NCI-H1436 (cell line): Measurements from ENCODE around the gene TEK.
A peak's percentile ranks its signal among the peaks of the same experiment; 100 is the strongest.

Experiments used
- DNase-seq: peaks from one replicate; lab custom pipeline; 2025; lab: John Stamatoyannopoulos, UW

Gene TEK

DNA sequence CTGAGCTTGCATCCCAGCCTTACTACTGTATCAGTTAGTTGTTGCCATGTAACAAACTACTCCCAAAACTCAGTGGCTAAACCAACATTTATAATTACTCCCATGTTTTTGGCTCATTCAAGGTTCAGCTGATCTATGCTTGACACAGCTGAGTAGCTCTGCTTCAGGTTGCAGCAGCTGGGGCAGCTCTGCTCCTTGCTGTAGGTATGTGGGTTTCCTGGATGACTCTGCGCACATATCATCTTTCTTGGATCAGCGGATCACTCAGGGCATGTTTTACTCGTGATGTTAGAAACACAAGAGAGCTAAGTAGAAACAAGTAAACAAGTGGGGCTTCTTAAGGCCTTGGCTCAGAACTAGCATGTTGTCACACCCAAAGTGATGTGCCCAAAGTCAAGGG lies 15.1 kb downstream of the TEK start:
- no peak for DNase-seq

DNA sequence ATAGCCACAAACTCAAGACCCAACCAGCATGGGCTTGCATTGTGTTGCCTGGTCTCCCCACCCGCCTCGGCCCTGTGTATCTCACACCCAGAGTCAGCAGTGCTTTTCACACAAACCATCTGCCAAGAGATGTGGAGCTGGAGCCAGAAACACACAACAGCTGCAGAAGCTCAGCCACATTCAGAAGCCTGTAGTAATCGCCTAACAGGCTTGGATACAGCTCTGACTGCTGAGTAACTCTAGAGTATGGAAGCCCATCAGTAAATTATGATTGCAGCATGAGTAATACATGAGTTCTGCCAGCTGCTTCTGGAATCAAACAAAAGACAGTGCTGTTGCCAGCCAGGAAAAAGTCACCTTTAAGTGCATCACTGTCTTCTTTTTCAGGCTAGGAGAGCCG lies 16.0 kb downstream of the TEK start:
- DNase-seq = peak; percentile 15

DNA sequence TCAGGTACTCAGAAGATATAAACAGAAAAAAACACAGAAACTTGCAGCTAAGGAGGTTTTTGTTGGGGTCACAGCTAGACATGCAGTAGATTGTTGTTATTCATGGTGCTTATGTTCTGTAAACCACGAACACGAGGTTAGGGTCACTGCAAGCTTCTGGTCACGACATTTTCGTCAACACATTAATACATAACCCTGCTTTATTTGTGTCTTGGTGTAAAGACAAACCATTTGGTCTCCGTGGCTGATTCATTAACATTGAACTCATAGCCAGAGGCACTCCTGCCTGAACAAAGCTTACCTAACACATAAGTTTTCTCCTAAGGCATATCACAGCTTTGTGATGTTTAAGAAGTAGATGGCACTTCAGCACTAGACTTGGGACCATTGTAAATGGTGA lies 16.9 kb downstream of the TEK start:
- no peak for DNase-seq

DNA sequence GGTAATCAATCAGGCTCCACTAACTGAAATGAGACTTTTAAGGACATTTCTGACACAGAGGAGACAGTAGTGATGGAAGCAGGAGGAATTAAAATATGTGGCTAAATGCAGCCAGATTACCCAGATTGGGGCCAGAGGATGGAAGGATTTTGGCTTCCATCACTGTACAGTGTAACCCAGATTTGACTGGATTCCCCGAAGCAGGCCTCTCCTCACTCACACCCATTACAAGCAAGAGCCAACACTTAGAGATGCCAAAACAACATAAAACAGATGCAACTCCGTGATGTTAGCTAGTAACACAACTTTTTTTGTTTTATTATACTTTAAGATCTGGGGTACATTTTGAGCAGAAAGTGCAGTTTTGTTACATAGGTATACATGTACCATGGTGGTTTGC lies 17.6 kb downstream of the TEK start:
- no peak for DNase-seq

DNA sequence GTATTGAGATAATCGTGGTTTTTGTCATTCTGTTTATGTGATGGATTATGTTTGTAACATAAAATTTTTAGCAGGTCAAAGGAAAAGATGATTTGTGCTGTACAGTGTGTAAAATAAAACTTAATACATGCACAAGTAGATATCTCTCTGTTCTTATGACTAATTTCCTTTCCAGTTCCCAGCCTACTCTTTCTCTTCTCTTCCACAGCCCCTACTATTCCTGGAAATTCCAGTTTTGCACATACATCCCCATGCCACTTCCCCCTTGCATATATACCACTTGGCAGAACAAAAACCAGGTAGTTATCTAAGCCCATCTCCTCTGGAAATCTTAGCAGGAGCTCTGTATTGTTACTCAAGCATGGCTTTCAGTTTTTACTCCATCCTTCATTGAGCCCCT lies 20.2 kb downstream of the TEK start:
- DNase-seq = no peak

DNA sequence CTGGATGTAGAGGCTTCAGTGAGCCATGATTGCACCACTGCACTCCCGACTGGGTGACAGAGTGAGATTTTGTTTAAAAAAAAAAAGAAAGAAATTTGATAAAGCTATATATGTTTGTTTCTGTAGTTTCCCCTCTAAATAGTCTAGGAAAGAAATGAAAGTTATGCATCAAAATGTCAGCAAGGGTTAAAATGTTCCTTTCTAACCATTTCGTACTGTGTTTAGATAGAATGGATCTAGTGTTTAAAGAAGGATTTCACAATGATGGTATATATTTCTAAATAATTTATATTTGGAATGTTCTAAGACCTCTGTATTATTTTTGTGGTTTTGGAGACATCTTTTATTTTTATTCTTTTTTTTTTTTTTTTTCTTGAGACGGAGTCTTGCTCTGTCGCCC lies 22.7 kb downstream of the TEK start:
- DNase-seq = no peak

DNA sequence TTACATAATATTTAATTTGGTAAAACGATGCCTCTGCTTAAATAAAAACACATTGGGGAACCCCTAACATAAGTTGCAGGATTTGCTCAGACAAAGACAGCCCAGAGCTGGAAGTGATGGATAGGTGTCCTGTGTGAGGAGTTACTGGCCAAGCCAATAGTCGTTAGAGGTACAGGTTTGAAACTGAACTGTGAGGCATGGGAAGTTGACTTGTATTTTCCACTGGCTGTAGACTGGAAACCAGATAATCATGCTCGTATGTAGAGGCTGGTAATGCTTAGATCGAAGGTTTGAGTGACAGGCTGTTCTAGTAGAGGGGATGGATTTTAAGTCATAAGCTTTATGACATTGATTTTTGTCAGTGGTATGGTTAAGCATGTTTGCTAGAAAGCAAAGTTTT lies 24.8 kb downstream of the TEK start:
- DNase-seq = no peak

DNA sequence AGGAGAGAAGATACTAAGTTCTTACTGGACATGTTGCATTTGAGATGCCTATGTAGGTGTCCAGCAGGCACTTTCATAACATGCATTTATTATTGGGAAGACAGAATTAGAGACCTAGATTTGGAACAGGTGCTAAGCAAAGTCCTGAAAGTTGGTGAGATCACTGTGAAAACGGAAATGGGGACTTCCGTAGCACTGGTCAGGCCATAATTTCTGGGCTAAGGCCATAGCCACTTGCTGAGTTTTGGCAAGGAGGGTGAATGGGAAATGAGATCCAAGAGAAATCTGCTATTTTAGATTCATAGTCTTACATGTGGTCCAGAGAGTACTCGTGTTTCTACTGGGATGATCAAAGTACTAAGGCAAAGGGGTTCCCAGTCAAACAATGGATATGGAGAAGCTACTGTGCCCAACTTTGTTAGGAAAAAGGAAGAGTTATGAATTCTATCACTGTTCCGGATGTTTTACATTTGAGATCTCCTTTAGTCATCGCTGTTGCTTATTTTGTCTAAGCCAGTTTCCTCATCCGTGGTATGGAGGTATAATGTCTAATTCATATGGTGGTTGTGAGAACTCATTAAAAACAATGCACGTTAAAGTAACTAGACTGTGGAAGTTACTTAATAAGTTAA lies 33.4 kb downstream of the TEK start:
- no peak for DNase-seq

DNA sequence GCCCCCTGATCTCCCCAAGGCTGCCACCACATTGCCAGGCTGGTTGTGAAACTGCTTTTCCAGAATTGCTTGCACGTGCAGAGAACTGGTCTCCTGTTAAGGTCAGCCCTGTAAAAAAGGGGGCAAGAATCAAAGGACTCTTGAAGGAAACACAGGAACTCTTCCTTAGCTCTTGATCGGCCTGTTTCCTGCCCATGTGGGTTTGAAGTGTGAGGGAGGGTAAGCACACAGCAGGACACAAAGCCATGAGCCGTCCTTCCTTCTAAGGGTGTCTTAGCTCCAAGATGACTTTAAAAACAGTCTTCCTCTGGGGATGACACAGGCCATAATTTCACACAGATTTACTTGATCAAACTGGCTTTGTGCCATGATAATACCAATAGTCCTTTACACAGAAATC lies 36.1 kb downstream of the TEK start:
- DNase-seq = no peak

DNA sequence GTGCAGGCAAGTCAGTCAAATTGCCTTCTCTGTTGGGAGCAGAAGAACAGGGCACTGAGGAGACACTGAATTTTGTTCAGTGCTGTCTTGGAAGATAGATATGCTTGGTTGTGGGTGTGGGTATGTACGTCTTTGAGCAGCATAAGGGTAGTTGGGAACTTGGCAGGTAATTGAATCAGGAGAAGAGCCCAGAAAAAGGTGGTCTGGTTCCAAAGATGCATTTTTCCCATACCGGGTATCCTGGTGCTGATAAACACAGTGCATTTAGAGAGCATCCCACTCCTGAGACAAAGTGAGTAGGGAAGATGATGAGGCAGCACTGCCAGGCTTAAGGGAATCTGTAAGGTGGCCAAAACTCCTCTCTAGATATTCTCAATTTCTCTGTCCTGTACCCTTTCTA lies 40.6 kb downstream of the TEK start:
- no peak for DNase-seq

DNA sequence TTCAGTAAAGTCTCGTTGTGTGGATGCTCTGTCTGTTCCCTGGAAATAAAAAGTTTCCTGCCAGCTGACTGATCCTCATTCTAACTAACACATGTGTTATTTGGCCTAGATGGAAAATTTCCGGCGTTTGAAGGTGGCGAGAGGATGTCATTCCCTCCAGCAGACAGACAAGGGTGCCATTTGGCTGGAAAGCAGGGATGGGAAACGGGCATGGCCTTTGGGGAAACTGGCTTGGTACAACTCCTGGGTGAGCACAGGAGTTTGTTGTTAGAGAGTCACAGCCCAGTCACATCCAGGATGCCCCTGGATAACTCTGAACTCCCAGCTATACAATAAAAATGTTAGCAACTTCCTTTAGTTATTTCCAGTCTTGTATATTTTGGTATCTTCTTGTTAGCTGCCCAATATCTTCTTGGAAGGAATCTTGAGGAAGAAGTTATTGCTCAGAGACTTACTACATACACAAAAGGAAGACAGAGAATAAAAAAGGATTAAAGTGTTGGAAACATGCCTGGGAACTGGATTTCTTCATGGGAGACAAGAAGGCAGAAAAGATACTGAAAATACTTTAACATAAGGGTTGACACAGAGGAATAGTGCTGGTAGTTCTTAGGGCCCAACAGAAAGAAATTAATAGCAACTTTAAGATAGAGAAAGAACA lies 41.9 kb downstream of the TEK start:
- DNase-seq = no peak

DNA sequence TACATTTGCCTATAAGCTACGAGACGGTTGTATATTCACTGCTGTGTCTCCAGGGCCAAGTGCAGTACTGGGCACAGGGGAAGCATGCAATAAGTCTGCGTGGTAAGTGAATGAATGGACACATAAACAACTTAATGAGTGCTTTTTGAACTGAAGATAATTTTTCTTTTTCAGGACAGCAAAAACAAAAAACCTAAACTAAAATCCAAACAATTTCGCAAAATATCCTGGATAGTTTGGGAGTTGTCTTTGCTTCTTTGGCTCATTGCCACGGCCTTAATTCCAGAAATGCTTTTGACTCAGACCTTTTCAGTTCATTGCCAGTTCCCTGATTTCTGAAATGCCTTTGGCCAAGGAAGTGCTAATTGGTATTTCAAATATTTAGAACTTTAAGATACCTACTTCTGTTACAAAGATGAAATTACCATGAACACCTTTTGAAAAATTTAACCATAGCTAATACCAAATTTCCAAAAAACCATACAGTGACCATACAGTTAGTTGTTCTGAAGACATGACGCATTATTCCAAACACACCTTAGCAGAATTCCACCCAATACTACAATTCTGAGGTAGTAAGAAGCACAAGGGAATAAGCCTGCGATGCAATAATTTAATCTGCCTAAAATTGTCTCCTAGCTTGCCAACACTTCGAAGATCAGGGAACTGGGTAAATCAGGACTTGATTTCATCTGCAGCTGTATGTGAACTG lies 42.8 kb downstream of the TEK start:
- DNase-seq = no peak

DNA sequence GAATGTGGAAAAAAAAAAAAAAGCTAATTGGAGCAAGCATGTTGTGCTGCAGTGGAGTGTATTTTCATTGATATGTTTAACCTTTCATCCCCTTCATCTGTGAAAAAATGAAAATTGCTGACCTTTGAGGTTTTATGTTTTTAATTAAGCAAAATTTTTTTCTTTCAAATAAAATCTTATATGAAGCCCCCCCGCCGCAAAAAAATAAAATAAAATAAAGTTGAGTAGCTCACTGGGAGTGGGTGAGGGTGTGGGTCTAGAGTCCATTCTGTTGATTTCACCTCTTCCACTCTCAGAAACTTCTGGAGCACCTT lies 43.3 kb downstream of the TEK start:
- DNase-seq = no peak

DNA sequence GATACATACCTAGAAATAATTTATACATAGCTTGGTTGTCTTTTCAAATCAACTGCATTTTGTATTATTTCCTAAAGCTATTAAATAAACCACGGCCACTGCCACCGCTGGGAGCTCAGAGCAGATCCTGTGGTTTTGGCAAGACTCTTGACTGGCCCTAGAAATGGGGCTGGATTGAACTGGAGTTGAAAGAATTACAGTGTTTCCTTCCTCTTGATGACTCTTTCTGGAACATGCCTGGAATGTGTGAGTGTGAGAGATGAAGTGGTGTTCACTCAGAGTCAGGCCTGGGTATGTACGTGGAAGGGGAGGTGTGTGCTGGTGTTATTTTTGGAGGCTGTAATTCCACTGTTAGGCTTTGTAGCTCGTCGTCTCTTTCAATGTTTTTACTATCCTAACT lies 45.9 kb downstream of the TEK start:
- DNase-seq = no peak

DNA sequence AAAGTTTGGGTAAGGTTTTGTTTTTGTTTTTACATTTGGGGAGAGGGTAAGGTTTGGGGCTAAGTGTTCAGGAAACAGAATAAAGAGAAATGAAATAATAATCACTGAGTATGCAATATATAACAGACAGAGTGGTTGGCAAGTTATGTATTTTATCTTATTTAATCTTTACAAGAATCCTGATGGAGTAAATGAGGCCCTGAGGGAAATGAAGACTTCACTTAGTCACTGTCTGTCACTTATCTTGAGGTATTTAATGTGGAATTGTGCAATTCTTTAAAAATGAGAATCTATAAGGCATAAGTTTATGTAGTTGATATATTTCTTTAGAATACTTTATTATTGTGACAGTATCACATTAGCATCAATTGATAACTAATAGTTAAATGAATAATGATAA lies 48.1 kb downstream of the TEK start:
- DNase-seq = no peak

DNA sequence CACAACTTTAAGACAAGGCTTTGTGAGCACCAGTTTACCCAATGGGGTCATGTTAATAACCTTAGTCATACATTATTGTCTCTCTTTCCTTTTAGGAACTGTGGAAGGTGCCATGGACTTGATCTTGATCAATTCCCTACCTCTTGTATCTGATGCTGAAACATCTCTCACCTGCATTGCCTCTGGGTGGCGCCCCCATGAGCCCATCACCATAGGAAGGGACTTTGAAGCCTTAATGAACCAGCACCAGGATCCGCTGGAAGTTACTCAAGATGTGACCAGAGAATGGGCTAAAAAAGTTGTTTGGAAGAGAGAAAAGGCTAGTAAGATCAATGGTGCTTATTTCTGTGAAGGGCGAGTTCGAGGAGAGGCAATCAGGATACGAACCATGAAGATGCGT lies 48.7 kb downstream of the TEK start:
- DNase-seq = no peak

DNA sequence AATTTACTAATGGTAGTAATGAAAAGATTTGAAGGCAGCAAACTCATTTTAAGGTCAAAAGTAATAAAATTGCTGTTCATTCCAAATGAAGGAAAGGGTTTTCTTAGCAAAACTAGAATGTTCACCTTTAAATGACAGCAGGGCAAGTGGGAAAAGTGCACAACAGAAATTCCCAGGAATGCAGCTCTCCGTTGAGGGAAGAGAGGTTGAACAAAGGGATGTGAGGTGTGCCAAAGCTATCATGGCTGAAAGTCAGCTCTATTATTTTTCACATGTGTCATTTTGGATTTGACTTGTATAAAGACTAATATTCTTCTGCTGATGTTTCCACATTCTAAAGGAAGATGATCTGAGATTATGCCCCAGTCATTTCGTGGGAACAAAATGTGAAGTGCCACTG lies 51.6 kb downstream of the TEK start:
- DNase-seq = no peak

DNA sequence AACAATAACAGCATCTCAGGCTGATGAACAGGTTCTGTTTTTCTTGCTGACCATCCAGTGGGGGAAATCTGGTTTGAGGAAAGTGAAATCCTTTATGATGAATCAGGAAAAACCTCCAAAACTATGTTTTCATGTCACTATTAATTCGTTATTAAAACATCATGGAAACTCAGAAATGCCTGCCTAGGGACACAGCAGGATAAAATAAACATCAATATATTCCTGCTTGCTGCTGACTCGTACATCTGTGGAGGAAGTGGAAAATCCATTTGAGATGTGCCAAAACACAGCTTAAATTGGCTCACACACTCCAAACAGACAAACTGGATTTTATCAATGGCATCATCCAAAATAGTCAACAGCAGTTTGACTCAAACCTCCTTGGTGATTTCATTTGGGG lies 53.0 kb downstream of the TEK start:
- DNase-seq = no peak

DNA sequence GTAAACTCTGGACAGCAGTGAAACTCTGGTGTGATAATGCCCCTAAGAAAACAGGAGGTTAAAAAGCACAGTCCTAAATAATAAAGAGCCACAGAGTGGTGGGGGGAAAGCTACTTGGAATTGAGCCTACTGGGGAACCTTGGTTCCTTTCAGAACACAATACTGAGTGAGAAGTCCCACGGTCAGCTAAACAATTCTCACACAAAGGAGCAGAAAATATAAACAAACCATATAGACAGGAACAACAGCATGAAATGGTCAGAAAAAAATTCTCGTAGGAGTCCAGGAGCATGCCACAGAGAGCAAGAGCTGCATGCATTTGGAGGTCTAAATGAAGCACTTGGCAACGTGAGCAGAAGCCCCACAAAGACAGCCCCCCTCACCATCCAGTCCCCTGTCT lies 56.0 kb downstream of the TEK start:
- DNase-seq = no peak

DNA sequence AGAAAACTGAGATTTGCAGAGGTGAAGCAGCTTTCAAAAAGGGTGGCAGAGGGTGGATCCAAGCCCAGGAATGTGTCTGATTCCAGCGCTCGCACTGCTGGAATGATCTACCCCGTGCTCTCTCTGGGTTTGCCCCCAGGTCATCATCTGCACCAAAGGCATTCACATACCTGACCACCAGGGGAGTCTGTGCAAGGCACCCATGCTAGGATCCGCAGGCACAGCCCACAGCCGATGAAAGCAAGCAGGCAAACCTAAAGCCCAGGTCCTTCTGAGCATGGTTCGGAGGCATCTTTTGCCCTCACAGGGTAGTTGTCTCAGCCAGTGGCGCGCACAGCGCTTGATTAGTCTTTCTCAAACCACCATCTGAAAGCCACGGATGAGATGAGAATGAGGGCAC lies 56.6 kb downstream of the TEK start:
- DNase-seq = no peak

DNA sequence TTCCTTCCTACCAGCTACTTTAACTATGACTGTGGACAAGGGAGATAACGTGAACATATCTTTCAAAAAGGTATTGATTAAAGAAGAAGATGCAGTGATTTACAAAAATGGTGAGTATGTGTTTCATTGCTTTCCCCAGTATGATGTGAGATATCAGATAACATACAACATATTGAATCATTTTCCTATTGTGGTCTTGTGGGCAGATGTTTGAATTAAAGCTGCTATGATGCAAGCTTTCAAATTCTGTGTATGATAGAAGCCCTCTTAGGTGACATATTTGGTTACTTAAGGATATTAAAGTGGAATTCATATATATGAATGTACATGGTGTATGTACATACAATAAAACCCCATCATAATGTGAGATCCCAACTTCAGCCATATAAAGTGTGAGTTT lies 59.5 kb downstream of the TEK start:
- no peak for DNase-seq

DNA sequence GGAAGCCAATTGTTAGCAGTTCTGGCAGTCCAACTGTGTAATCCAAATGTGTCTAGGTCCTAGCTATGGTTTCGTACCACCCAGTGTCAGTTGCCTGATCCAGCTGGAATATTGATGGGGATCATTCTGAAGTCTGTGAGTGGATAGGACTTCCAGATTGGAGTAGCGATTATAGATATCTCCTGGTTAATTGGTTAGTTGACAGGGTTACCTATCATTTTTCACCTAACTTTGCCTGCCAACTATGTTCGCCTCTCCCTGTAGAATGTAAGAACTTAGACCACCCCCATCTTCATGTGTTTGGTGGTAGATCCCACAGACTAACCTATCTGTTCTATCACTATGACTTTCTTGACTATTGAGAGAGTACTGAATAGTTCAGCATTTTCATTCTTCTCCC lies 59.9 kb downstream of the TEK start:
- no peak for DNase-seq

DNA sequence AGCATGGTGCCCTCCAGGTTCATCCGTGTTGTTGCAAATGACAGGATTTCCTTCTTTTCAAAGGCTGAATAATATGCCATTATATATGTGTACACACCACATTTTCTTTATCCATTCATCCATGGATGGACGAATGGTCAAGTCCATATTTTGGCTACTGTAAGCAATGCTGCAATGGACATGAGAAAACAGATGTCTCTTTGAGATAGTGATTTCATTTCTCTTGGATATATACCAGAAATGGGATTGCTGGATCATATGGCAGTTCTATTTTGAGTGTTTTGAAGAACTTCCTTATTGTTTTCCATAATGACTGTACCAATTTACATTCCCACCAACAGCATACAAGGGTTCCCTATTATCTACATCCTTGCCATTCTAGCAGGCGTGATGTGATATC lies 67.9 kb downstream of the TEK start:
- DNase-seq = no peak

DNA sequence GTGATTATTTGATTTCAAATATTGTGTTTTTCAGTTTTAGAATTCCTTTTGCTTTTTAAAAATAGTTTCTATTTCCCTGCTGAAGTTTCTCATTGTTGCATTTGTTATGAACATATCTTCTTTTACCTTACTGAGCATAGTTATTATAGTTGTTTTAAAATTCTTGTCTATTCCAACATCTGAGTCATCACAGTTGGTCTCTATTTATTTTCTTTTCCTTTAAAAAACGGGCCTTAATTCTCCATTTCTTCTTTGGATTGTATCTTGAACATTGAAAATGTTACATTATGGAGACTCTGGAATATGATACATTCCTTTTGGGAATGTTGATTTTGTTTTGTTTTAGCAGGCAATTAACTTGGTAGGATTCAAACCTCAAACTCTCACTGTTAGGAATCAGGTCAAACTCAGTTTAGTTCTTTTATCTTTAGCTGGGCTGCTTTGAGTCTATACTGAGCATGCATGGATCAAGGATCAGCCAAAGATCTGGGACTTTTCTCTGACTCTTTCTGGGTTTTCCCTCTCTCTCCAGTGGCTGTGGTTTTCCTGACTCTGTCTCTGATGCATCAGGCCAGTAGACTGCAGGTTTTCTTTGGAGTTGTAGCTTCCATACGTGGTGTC lies 70.3 kb downstream of the TEK start:
- DNase-seq = no peak
